ENCODE results near the gene DBX1. TPM values are rescaled to one million over a fixed set of nuclear protein-coding genes. Genes with fewer than 3 reads are reported as not detected.
"Not testable (repeated sequence)": the region's sequence is repeated elsewhere in the genome, so short reads cannot be mapped to it uniquely, and the experiment has no call there.

Gene DBX1
- total RNA-seq, 1 donor from 2014 or later = not detected

DNA sequence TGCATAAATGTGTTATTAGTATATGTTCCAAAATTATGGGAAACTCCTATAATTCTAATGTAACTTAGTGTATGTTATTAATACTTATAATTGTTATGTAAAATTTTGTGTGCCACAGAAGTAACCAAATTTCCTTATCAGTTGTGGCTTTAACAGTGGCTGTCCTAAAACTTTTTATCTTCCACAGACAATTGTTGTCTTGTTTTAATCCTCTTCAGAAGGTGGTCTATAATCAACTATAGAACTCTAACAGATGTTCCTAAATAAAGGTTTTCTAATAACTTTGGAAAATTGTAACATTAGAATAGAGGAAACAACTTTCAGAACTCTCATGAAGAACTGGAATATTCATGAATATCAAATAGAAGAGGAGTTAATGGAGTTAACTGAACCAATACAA, 44.4 kb upstream of the DBX1 start:
- no peak for TF ChIP-seq CTCF (IDR thresholded peaks at IDR 0.05; ENCODE audit: unreplicated experiment)
- H3K4me1 Mint-ChIP-seq (ENCODE audit: unreplicated experiment) = peaks cover 11% of the 10 kb centered on the region
- peaks cover 22% of the 10 kb centered on the region for H3K27me3 Mint-ChIP-seq (ENCODE audit: unreplicated experiment)
- no peaks in the 10 kb centered on the region for H3K9me3 Mint-ChIP-seq (ENCODE audit: unreplicated experiment)
- H3K36me3 Mint-ChIP-seq (ENCODE audit: low read depth, unreplicated experiment) = no peaks in the 10 kb centered on the region
- H3K27ac Mint-ChIP-seq (ENCODE audit: unreplicated experiment) = no peak overlapping the region
- H3K4me3 Mint-ChIP-seq (ENCODE audit: unreplicated experiment) = no peak overlapping the region
- DNase-seq (ENCODE audit: low spot score) = no peak

GRCh38 chr11:20203831-20204230, 43.6 kb upstream of the DBX1 start:
- Mint-ChIP-seq H3K9me3 (ENCODE audit: unreplicated experiment) (no peaks in the 10 kb centered on the region), H3K4me3 (ENCODE audit: unreplicated experiment) (no peak overlapping the region), H3K36me3 (ENCODE audit: low read depth, unreplicated experiment) (no peaks in the 10 kb centered on the region), H3K27ac (ENCODE audit: unreplicated experiment) (no peak overlapping the region), H3K4me1 (ENCODE audit: unreplicated experiment) (peaks cover 11% of the 10 kb centered on the region), H3K27me3 (ENCODE audit: unreplicated experiment) (peaks cover 19% of the 10 kb centered on the region)
- DNase-seq (ENCODE audit: low spot score) = no peak
- TF ChIP-seq CTCF (IDR thresholded peaks at IDR 0.05; ENCODE audit: unreplicated experiment) = no peak

GRCh38 chr11:20201231-20201630, 41.0 kb upstream of the DBX1 start:
- H3K4me3 Mint-ChIP-seq (ENCODE audit: unreplicated experiment) = no peak overlapping the region
- DNase-seq (ENCODE audit: low spot score) = no peak
- no peaks in the 10 kb centered on the region for H3K4me1 Mint-ChIP-seq (ENCODE audit: unreplicated experiment)
- no peak for TF ChIP-seq CTCF (IDR thresholded peaks at IDR 0.05; ENCODE audit: unreplicated experiment)
- no peak overlapping the region for H3K27ac Mint-ChIP-seq (ENCODE audit: unreplicated experiment)
- peaks cover 3% of the 10 kb centered on the region for H3K27me3 Mint-ChIP-seq (ENCODE audit: unreplicated experiment)
- H3K36me3 Mint-ChIP-seq (ENCODE audit: low read depth, unreplicated experiment) = no peaks in the 10 kb centered on the region
- H3K9me3 Mint-ChIP-seq (ENCODE audit: unreplicated experiment) = no peaks in the 10 kb centered on the region

DNA sequence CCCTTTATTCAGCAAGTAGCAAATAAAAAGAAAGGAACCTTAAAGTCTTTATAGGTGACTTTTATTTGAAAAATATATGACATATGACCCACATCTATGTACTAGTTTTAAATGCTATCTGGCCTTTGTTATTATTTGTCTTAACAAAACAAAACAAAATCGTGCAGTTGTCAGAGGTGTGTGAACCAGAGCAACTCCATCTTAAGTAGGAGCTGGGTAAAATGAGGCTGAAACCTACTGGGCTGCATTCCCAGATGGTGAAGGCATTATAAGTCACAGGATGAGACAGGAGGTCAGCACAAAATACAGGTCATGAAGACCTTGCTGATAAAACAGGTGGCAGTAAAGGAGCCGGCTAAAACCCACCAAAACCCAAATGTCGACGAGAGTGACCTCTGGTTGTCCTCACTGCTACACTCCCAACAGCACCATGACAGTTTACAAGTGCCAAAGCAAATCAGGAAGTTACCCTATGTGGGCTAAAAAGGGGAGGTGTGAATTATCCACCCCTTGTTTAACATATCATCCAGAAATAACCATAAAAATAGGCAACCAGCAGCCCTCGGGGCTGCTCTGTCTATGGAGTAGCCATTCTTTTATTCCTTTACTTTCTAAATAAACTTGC, 40.2 kb upstream of the DBX1 start:
- not testable (repeated sequence) for H3K36me3 Mint-ChIP-seq (ENCODE audit: low read depth, unreplicated experiment); H3K4me3 Mint-ChIP-seq (ENCODE audit: unreplicated experiment); H3K27ac Mint-ChIP-seq (ENCODE audit: unreplicated experiment); H3K4me1 Mint-ChIP-seq (ENCODE audit: unreplicated experiment); H3K9me3 Mint-ChIP-seq (ENCODE audit: unreplicated experiment); DNase-seq (ENCODE audit: low spot score); H3K27me3 Mint-ChIP-seq (ENCODE audit: unreplicated experiment)

GRCh38 chr11:20197881-20198280, 37.6 kb upstream of the DBX1 start:
- no peak for DNase-seq (ENCODE audit: low spot score)
- no peaks in the 10 kb centered on the region for H3K9me3 Mint-ChIP-seq (ENCODE audit: unreplicated experiment)
- no peak overlapping the region for H3K4me3 Mint-ChIP-seq (ENCODE audit: unreplicated experiment)
- no peak for TF ChIP-seq CTCF (IDR thresholded peaks at IDR 0.05; ENCODE audit: unreplicated experiment)
- H3K36me3 Mint-ChIP-seq (ENCODE audit: low read depth, unreplicated experiment) = no peaks in the 10 kb centered on the region
- H3K4me1 Mint-ChIP-seq (ENCODE audit: unreplicated experiment) = no peaks in the 10 kb centered on the region
- H3K27me3 Mint-ChIP-seq (ENCODE audit: unreplicated experiment) = peaks cover 3% of the 10 kb centered on the region
- no peak overlapping the region for H3K27ac Mint-ChIP-seq (ENCODE audit: unreplicated experiment)
